Measurements from ENCODE around the gene GLIPR1L2.
"Not testable (repeated sequence)": the region's sequence is repeated elsewhere in the genome, so short reads cannot be mapped to it uniquely, and the experiment has no call there.

The GLIPR1L2 gene

DNA sequence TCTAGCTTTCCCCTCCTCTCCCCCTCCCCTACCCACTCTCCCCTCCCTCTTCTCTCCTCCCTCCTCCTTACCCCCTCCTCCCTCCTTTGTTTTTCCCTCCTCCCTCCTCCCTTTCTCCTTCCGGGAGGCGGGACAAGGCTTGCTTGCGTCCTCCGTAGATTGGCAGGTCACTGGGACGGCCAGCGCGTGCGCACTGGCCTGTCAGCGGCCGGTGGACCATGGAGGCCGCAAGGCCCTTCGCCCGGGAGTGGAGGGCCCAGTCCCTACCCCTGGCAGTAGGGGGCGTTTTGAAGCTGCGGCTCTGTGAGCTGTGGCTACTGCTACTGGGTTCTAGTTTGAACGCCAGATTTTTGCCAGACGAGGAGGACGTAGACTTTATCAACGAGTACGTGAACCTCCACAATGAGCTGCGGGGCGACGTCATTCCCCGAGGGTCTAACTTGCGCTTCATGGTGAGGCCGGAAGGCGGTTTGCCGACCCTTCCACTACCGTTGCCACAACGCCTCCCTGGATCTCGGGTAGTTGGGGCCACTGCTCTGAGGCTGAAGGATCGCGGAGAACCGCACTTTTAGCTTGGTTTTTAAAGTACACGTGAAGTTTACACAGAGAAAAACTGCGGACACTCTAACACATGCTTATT lies at the start of gene GLIPR1L2:
Gene GLIPR1L2 (plus strand): TSS at position 191 of the 640 bp plus-strand sequence. CDS start 28 bp downstream, at position 219.
- DNase-seq = peak; percentile 86

- no peak for DNase-seq
Observed at GRCh38 chr12:75341873-75342272, 49.0 kb upstream of the GLIPR1L2 start.

DNA sequence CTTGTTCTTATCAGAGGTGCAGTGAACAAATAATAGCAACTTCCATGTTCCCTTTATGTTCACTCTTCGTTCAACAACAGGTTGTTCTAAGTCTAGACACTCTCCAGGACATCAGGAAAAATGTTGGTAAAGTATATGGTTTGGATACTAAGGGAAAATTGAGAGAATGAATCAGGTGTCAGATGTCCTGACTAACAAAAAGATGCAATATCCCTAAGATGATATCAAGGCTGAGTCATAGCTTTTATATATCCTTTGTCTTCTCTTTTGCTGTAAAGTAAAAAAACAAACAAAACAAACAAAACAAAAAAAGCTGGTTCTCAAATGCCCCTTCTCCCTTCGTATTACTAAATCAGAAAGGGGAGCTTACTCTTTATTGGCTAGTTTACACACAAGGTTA lies 45.4 kb upstream of the GLIPR1L2 start:
- DNase-seq = no peak

- not testable (repeated sequence) for DNase-seq
Observed at GRCh38 chr12:75346215-75346614, 44.7 kb upstream of the GLIPR1L2 start.

DNA sequence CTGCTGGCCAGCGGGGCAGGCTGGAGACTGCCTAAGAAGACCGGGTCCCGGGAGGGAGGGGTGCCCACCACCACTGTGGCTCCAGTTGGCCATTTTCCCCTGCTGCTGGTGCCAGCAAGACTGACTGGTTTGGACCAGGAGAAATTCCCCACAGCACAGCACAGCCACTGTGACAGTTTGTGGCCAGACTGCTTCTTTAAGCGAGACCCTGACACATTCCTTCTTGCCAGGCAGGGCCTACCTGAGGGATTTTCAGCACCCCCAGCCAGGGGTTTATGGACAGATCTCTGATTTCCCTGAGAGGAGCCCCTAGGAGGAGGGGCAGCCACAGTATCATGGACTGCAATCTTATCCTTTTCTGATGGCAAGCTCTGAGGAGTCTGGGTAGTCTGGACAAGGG lies 40.9 kb upstream of the GLIPR1L2 start:
- DNase-seq = no peak

DNA sequence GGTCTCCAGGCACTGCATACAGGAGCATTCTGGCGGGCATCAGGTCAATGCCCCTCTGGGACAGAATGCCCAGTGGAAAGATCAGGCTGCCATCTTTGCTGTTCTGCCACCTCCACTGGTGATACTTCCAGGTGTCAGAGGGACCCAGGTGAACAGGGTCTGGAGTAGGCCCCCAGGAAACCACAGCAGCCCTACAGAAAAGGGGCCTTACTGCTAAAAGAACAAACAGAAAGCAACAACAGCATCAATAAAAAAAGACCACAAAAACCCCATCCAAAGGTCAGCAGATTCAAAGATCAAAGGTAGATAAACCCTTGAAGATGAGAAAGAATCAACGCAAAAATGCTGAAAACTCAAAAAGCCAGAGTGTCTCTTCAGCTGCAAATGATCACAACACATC lies 40.5 kb upstream of the GLIPR1L2 start:
- DNase-seq = no peak

- DNase-seq = no peak
Observed at GRCh38 chr12:75354011-75354410, 36.9 kb upstream of the GLIPR1L2 start.

DNA sequence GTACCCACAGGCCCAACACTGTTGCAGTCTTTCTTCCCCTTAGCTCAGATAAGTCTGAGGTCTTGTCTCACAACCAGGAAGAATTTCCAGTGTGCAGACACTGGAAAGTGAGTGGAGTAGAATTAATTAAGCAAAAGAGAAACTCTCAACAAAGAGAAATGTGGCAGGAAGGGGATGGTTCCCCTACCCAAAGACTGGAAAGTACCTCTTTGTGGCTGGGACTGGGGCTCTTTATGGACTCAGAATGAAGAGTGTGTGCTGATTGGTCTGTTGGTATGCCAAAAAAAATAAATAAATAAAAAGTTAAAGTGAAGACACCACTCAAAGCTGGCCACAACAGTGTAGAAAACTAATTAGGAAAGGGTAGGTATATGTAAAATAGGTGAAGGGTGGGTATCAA lies 30.0 kb upstream of the GLIPR1L2 start:
- no peak for DNase-seq

DNA sequence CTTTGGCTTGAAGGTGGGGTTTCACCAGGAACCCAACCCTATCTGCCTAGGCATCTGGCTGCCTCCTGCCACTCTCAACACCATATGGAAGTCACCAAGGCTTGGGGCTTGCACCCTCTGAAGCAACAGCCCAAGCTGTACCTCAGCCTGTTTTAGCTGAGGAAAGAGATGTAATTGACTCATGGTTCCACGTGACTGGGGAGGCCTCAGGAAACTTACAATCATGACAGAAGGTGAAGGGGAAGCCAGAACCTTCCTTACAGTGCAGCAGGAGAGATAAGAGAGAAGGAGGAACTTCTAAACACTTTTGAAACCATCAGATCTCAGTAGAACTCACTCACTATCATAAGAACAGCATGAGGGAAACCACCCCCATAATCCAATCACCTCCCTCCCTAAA lies 29.5 kb upstream of the GLIPR1L2 start:
- no peak for DNase-seq

GRCh38 chr12:75364919-75365318 lies 26.0 kb upstream of the GLIPR1L2 start:
- no peak for DNase-seq

GRCh38 chr12:75366629-75367028 lies 24.3 kb upstream of the GLIPR1L2 start:
- no peak for DNase-seq

GRCh38 chr12:75374971-75375370 lies 15.9 kb upstream of the GLIPR1L2 start:
- no peak for DNase-seq

DNA sequence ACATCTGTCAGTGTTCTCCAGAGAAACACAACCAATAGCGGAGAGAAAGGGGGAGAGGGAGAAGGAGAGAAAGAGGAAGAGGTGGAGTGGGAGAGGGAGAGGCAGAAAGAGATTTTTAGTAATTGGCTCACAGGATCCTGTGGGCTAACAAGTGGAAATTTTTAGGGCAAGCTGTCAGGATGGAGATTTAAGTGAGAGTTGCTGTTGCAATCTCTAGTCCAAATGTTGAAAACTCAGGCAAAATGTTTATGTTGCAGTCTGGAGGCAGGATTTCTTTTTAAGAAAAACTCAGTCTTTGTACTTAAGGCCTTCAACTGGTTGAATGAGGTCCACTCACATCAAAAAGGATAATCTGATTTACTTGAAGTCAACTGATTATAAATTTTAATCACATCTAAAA lies 12.5 kb upstream of the GLIPR1L2 start:
- no peak for DNase-seq

DNA sequence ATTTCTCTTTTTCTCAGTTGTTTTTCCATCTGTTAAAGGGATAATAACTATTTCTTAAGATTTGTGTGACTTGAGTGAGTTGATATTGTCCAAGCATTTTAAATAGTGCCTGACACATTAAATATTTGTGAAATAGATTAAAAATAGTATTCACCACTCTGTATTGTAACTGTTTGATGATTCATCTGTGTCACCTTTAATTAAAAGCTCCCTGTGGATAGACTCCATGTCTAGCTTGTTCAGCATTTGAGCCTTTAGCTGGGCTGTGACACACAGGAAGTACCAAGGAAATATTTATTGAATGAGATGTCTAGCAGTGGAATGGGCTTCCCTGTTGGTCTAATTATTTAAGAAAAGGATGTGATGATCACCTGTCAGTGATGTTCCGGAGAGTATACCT lies 1.8 kb upstream of the GLIPR1L2 start:
- DNase-seq = no peak

DNA sequence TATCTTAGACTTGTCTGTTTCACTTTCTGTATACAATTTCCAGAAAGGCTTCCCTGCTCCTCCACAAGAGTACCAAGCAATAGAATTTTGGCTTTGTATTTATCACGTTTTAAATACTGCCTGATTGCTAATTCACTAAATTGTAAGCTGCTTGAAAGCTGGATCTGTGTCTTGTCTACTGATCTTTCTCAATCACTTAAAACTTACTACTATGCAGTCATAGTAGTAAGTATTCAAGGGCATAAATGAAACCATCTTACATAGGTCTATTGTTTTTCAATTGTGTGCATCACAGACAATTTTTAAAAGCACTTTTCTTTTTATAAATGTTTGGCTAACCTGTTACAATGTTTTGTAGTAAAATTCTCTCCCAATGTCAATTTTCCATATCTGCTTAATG lies 1.2 kb upstream of the GLIPR1L2 start:
- no peak for DNase-seq

- no peak for DNase-seq
Observed at GRCh38 chr12:75390156-75390898, 562 bp upstream of the GLIPR1L2 start.

GRCh38 chr12:75404231-75404630 lies 13.3 kb downstream of the GLIPR1L2 start:
- no peak for DNase-seq

GRCh38 chr12:75407683-75408082 lies 16.8 kb downstream of the GLIPR1L2 start:
- no peak for DNase-seq

DNA sequence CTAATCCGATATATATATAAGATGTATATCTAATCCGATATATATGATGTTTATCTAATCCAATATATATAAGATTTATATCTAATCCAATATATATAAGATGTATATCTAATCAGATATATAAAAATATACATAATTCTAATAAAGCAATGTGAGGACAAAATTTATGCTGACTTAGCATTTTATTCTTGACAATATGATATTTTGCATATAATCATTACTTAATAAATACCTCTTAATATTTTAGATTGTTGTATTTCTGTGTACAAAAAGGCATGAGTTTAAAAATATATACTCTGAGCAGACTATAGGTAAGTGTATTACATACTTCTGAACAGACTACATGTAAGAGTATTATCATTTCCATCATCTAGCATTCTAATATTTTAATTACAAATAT lies 18.9 kb downstream of the GLIPR1L2 start:
- DNase-seq = no peak

GRCh38 chr12:75414671-75415070 lies 23.8 kb downstream of the GLIPR1L2 start:
- DNase-seq = no peak

DNA sequence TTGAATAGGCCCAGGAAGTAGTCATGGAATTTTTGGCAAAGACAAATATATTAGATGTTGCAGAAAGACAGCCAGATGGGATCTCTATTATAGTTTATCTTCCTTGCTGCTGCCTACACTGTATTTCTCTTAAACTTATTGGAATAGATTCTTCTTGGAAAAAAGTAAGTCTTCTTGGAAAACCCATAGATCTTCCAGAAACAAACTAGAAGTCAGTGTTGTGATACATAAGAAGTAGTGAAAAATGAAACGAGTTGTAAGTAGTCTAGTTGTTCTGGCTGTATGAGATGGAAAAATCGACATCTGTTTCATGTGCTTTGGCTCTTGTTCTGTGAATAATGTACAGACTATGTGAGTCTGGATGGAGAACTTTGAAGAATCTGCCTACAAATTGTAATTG lies 29.0 kb downstream of the GLIPR1L2 start:
- no peak for DNase-seq

GRCh38 chr12:75427491-75427890 lies 36.6 kb downstream of the GLIPR1L2 start:
- no peak for DNase-seq

DNA sequence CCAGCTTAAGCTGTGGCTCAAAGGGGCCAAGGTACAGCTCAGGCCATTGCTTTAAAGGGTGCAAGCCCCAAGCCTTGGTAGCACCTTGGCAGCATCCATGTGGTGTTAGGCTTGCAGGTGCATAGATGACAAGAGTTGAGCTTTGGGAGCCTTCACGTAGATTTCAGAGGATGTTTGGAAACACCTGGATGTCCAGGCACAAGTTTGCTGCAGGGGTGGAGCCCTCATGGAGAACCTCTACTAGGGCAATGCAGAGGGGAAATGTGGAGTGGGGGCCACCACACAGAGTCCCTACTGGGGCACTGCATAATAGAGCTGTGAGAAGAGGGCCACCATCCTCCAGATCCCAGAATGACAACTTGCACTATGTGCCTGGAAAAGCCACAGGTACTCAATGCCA lies 37.9 kb downstream of the GLIPR1L2 start:
- DNase-seq = no peak

DNA sequence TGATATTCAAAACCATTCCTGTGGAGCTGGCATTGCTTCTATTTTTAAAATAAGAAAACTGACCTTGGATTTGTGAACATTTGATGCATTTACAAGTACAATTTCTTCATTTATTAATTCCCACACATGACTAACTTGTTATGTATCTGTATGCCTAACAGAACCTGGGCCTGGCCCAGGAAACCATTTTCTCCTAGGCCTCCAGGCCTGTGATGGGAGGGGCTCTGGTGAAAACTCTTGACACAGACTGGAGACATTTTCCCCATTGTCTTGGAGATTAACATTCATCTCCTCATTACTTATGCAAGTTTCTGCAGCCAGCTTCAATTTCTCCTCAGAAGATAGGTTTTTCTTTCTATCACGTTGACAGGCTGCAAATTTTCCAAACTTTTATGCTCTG lies 42.0 kb downstream of the GLIPR1L2 start:
- no peak for DNase-seq

- no peak for DNase-seq
Observed at GRCh38 chr12:75437564-75437963, 46.7 kb downstream of the GLIPR1L2 start.

Data from stimulated activated CD4-positive, alpha-beta T cell treated with anti-CD3 and anti-CD28 coated beads, Interleukin-4, amount 100 ng/mL, for 1 hour (primary cell).